Measurements from ENCODE around the gene SIM2. TPM values are rescaled to one million over a fixed set of nuclear protein-coding genes. Genes with fewer than 3 reads are reported as not detected.

Gene SIM2
- total and polyA plus RNA-seq, 4 experiments from 2014 or later = 0.05 to 0.07 TPM; not detected in 2

- H3K36me3 ChIP-seq (ENCODE audit: insufficient read depth, low read length) = no peaks in the 10 kb centered on the region
- no peaks in the 10 kb centered on the region for H3K9me3 ChIP-seq (ENCODE audit: control insufficient read depth in 1 of 2, low read length in 2 of 2)
- H3K4me1 Mint-ChIP-seq = no peaks in the 10 kb centered on the region
- no peaks in the 10 kb centered on the region for H3K27me3 ChIP-seq (ENCODE audit: insufficient read depth, low read length)
- peaks cover 0 to 56% (median 42%) of the 10 kb centered on the region in 8 donors for H3K9me3 Mint-ChIP-seq
- H3K27me3 Mint-ChIP-seq = no peaks in the 10 kb centered on the region
- no peak overlapping the region for H3K27ac Mint-ChIP-seq
- H3K4me1 ChIP-seq (ENCODE audit: insufficient read depth, low read length) = no peaks in the 10 kb centered on the region
- no peak overlapping the region for H3K4me3 ChIP-seq (ENCODE audit: low read length in 2 of 2)
- no peak overlapping the region for H3K27ac ChIP-seq (ENCODE audit: low read depth, low read length)
- DNase-seq = no peak
- peaks cover 32 to 52% of the 10 kb centered on the region in 2 donors for H3K36me3 Mint-ChIP-seq
- ChIA-PET POLR2A (ENCODE audit: partially characterized antibody) (no interaction called here), CTCF (ENCODE audit: partially characterized antibody) (no interaction called here)
- H3K4me3 Mint-ChIP-seq = no peak overlapping the region
- intact Hi-C loops (cut with micrococcal nuclease) = no loop called here
These were observed 99.6 kb downstream of the SIM2 start for GRCh38 chr21:36798491-36798890.

Other genes with a start within 250 kb of the SIM2 start
- gene CLDN14, start 219.0 kb upstream of the SIM2 start, total RNA-seq = not detected
- not detected for gene CLDN14, start 219.0 kb upstream of the SIM2 start, polyA plus RNA-seq

All from CD4-positive, alpha-beta memory T cell (primary cell).